HG03565 (cell line): ENCODE measurements around the gene FRMPD4.

Experiments
- ATAC-seq: cut with Tn5 transposase; IDR thresholded peaks from one replicate; pipeline ENCODE4 v1.9.1; 2021; ENCODE audit warnings: mild to moderate bottlenecking, moderate library complexity; ENCODE audit not compliant: unreplicated experiment

The FRMPD4 gene

DNA sequence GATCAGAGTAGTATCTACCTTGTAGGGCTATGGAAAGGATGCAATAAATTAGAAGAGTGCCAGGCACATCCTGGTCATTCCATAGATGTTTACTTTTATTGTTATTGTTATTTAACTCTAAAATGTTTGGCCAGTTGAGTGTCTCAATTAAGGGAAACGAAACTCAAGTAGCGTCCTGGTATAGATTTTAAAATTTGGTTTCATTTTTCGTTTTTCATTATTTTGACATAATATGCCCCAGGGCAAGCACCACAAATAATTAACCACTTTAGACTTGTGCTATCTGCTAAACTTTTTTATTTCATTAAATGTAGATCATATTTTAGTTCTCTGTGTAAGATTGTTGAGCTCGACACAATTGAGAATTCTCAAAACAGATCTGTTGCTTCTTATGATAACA lies 473.2 kb downstream of the FRMPD4 start:
- ATAC-seq: no peak

DNA sequence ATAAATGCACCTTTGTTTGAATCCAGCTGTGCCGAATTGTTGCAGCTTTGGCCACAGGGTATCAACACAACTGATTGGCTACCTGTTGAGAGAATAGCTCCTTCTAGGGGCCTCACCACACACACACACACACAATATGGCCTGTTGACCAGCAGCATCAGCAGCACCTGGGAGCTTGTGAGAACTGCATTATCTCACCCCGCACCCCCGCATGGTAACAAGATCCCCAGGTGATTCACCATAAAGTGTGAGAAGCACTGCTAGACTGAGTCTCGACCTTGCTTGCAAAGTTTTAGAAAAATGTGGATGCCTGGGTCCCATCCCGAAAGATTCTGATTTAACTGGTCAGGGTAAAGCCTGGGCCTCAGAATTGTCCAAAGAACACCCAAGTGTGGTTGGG lies 476.0 kb downstream of the FRMPD4 start:
- no peak for ATAC-seq

DNA sequence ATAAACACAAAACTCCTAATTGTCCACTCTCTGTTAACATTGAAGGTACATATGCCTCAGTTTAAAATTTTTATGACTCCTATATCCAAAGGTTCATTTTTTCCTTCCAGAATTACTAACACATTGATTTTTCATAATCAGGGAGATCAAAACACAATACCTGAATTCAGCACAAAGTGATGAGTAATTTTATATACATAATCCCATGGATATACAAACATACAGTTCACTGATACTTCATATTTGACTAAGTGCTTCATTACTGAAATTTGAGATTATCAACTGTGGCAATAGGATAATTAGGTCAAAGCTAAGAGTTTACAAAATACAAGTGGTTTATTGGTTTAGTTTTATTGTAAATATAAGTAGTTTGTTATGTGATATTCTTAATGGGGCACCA lies 476.8 kb downstream of the FRMPD4 start:
- no peak for ATAC-seq

DNA sequence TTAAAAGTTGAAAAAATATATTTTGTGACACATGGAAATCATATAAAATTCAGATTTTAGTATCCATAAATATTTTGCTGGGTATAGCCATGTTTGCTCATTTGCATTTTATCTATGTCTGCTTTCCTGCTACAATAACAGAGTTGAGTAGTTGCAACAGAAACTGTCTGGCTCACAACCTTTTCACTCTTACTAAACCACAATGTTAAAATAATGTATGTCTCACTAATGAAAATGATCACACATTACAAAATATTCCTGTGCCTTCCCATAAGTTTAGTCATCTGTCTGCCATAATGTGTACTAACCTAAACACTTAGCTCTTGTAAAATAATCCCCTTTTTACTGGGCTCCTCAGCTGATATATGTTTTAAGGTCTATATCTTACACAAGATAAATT lies 479.0 kb downstream of the FRMPD4 start:
- no peak for ATAC-seq

DNA sequence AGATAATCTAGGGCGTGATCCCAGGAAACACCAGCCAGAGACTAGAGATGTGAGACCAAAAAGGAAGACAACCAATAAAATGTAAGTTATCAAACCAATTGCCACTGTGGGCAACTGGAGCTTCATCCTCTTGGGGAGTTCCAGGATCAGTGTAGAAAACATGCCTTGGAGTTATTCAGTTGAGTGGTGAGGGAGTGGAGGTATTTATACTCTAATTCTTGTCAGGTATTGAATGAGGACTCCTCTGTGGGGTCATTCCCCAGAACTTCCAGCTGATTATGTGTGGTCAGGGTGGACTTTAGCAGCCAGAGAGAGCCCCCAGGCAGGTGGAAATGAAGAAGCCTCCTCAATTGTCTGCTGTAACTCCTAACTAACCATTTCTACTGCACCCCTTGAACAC lies 509.0 kb downstream of the FRMPD4 start:
- no peak for ATAC-seq

DNA sequence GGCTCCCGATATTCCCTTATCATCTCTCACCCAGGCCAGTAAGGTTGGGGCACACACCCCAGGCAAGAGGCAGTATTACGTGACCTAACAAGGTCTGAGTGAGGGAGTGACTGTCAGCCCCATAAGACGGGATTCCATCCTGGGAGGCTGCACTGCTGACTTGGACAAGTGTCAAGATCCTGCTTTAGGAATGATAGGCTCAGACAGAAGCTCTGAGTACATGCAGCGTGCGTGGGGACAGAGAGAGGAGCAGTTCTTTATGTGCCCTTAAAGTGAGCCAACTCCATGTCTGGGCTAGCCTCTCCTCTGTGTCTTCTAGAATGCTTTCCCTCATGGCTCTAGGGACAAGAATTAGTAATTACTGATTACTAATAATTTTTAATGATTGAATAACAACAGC lies 510.7 kb downstream of the FRMPD4 start:
- no peak for ATAC-seq

DNA sequence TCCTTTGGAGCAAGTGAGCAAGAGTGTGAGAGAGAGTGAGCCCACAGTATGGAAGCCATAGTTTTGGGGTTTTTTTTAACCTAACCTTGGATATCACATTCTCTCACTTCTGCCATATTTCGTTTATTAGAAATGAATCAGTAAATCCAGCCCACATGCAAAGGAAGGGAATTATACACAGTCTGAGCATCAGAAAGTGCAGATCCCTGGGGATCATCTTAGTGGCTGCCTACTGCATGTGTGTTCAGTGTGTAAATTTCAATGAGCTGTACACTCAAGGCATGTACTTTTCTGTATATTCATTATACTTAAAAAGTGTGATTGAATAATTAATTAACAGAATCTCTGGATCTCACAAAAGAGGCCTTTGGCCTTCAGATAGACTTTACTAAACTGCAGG lies 519.2 kb downstream of the FRMPD4 start:
- no peak for ATAC-seq

DNA sequence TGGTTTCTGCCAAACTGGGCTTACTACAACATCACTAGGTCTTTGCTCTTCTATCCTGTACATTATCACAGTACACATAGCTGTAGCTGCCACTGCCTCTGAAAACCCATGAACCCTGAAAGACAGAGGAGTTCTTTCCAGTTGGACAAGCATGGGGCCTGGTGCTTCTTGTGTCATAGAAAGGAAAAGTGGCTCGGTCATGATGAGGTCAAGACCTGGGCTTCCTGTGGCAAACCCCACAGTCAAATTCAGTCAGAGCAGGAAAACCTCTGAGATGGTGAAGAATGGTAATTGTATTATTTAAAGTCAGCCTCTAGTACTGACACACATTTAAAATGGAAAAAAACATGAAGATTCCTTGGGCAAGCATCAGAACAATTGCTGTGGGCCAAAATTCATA lies 519.6 kb downstream of the FRMPD4 start:
- ATAC-seq: peak; percentile 68

DNA sequence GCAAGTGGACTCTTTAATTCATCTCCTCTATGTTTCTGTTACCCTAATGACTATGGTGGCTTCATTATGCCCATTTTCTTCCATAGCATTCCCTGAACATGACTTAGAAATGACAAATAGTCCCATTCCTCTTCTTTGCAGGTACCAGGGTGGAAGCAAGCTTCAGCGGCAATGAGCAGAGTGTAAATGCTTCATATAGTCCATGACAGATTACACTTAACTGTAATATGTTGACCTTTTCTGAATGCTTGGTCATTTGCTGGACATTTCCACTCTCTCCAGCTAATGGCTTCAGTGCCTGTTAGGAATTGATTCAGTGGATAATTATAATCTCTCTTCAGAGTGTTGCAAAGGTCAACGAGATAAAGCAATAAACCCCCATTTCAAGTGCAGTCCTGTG lies 523.2 kb downstream of the FRMPD4 start:
- ATAC-seq: no peak

DNA sequence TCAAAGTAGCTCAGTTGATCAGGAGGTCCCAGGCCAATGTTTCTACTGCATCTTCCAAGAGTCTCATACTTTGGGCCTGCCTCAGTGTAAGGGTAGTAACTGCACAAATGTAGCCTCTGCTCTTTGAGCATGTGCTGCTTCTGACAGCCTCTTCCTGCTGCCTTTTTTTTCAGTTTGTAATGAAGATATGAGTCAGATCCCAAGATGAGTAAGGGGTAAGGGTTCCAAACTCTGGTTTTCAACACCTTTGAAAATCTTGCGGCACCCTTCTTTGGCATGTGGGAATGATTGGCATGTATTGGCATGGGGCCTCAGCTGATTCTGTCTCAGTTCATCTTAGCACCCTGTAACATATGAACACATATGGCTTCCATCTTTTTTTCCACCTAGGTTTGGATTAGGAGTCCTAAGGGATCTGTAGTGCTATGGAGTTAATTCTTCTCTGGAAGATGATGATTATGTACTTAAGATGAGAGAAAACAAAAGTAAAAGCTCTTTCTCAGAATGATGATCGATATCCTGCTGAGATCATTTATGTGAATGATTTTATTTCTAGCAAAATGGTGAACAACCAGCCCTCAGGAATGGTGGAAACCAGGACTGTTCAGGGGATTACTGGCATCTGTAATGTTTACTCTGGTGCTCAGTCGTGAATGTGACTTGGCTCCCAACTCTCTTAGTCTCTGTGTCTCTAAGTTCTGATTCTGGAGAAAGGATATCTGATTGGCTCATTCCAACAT lies 534.3 kb downstream of the FRMPD4 start:
- ATAC-seq: no peak

DNA sequence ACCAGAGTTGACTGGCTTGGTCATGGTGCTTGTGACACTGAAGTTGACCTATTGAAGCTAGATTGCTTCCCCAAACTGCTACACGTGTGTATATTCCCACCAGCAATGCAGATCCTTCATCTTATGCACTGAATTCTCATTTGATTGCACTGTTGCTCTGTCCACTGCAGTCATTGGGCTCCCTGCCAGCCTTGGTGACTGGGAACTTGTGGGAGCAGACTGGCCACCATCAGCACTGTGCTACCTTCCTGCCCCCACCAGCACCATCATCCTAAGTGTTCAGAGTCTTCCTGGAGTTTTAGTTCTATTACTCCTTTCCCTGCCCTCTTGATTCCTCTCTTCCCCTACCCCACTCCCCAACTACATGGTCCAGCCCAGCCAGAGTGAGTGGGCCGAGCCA lies 535.2 kb downstream of the FRMPD4 start:
- no peak for ATAC-seq

DNA sequence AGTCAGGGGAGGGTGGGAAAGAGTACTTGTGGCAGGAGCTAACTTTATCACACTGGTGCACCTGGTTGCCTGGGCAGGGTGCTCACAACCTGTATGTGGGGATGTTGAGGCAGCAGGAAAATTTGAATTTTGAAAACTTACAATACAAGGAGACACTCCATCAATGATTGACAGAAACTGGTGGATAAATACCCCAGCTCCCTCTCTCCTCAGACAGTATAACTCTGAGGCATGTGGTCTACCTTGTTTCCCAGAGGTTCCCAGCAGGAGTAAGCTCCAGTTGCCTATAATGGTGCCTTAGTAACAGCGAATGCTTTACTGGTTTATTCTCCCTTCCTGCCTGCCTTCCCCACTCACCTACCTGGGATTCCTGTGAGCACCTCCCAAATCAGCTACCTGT lies 541.2 kb downstream of the FRMPD4 start:
- no peak for ATAC-seq

DNA sequence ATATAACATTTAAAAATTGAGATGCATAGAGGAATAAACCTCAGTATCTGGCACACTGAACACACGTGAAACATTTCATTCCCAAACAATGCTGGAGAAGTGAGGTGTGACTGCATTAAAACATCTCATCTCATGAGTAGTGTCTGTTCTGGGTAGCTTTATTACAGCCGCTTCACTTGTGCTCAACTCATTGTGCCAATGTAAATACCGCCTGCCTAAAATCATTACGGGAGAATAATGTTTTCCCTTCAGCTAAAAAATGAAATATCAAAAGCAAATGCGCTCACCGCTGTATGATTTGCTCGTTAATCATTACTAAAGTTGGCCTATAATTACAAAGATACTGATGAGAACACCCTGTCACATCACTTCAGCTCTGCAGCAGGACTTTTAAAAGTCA lies 542.8 kb downstream of the FRMPD4 start:
- ATAC-seq: no peak

DNA sequence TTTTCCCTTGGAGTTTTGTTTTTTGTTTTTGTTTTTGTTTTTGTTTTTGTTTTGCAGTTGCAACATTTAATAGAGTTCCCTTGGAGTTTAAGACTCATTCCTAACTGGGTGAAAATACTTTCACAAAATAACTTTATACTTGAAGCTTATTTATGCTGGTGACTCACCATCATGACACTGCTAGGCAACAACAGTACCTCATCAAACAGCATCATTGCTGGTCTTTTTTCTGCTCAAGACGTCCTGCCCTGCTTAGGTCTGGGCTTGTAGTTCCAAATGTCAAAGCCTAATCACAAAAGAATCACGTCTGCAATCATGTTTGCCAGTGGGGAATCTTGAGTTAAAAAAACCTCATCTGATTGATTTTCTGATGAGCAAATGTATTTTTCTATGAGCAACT lies 547.3 kb downstream of the FRMPD4 start:
- no peak for ATAC-seq

DNA sequence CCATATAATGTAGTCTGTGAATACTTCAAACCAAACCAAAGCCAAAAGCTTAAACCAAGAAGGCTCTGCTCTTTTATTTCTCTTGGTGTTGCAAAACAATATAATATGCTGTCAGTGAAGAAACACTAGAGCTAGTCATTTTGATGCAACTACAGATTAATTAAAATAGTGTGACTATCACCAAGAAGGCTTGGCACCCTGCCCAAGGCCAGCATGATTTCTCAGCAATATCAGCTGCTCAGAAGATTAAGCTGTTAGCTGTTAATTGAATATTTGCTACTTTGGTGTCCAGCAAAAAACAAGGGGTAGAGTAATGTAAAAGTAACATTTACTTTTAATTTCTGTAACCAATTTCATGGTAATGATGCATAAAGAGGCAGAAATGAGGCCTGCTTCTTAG lies 548.1 kb downstream of the FRMPD4 start:
- no peak for ATAC-seq

DNA sequence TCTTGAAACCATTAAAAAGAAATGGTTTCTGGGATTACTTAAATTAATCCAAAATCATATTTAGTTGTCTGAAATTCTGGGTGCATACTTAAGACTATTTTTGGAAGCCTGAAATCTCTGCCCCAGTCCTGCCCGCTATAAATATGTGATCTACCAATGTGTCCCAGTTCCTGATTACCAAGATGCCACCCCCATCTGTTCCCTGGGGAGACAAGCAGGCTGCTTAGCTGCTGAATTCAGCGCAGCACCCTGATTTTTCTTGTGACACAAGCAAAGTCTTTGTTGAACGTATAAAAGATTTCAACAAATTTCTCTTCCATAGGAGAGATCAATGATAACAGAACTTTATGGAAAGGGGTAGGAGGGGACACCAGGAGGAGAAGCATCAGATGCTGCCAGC lies 552.4 kb downstream of the FRMPD4 start:
- ATAC-seq: no peak

DNA sequence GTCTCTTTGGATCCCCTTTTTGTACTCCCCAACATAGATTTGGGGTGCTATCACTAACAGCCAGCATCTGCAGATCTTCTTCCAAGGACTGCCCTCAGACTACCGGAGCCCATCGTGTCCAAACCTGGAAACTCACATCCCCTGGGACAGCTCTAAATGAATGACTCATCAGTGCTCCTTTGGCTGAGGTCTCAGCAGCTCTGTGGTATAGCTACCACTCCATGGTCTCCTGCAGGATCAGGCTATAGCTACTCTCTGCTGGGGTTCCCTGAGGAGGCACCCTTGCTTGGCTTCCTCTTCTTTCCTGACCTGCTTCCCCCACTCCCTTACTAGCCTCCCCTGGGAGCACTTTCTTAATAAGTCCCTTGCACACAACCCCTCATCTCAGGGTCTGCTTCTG lies 555.5 kb downstream of the FRMPD4 start:
- ATAC-seq: no peak

DNA sequence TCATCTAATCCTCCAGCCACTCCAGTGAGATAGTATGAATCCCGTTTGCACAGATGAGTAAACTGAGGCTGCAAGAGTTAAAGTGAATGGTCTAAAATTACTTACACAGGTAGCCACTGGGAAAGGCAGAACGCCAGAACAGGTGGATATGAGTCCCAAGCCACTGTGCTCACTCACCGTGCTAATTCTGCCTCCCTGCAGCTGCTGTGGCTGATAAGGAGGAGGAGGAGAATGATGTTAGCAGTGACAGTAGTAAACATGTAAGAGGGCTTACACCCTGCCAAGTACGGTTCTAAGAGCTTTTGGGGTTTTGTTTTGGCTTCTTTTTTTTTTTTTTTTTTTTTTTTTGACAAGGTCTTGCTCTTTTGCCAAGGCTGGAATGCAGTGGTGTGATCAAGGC lies 562.5 kb downstream of the FRMPD4 start:
- ATAC-seq: no peak

DNA sequence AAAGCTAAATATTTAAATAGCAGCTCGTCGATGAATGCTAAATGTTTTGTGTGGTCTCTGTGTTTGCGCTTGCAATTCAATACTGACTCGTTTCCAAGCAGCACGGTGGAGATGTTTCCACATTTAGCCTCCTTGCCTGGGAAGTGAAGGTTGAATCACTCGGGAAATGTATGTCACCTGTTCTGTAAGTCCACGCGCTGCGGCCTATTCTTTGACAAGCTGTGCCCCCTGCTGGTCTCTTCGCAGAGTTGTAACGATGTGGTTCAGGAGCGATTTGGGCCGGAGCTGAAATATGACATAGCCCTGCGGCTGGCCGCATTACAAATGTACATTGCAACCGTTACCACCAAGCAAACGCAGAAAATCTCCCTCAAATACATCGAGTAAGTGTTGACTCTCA lies 563.4 kb downstream of the FRMPD4 start:
- peak; percentile 53 for ATAC-seq

DNA sequence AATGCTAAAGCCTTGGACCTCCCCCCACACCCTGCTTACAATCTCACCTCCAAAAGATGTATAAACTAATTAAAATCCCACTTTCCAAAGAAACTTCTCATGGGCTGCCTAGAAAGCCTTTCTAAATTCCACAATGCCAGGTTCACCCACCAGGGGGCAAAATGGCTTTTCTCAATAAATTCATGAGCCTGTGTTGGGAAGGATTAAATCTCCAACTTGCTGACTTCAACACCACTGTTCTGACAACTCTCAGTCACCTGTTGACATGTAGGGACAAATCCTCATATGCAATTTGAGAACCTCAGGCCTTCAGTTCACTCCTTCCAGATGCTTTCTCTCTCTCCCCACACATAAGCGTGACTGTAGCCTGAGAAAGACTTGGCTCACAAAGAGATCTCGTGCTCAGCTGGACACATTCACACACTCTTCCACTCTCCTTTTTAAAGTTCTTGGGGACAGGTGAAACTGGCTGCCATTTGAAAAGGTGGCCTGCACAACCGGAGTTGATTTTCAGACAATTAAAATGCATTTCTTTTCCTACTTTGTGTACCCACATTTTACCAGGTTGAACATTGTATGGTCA lies 564.3 kb downstream of the FRMPD4 start:
- ATAC-seq: no peak

DNA sequence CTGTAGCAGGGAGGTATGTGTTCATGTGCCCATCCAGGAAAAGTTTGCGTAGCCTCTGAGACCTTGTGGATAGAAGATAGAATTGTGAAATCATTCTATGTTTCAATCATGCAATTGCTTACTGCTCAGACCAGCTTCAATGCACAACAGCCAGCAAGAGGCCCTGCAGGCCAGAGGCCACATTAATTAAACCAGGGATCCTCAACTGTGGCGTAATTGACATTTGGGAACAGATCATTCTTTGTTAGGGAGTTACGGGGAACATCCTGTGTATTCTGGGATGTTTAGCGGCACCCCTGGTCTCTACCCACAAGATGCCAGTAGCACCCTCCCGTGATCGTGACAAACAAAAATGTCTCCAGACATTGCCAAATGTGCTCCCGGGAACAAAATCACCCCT lies 566.4 kb downstream of the FRMPD4 start:
- ATAC-seq: no peak

DNA sequence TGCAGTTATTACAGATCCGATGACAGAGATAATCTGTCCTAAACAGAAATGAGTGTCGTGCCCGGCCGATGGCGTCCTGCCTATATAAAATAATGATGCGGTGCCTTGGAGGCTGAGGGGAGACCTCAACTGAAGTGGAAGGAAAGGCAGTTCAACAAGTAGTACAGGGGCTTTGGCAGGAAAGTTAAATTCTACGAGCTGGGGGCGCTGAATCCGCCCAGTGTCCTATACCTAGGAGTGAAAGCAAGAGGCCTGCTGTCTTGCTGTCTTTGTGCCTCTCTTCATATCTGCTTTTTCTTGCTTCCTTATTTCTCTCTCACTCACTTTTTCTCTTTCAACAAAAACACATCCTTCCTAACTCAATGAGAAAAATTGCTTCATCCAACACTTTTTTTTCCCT lies 570.8 kb downstream of the FRMPD4 start:
- ATAC-seq: no peak

DNA sequence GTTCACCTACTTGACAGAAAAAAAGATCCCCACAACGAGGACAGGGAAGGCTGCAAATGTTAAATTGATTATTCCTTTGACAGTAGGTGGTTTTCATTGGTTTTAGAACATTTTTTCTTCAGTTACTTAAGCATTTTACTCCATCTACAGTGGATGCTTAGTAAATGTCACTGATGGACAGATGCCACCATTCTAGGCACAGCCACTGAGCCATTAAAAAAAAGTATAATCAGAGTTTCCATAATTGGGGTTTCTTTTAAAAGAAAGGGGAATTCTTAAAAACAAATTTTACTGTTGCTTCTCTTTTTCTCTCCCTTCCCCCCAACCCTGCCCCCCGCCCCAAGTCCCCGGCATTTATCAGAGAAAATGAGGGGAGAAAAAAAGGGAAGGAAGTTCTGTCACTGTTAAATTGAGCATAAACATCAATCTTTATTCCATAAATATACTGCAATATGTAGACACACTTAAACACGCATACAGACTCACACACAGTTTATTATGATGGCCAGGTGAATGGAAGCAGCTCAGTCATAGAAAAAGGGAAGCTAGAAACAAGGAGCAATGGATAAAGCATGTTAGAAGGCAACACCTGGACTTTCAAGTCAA lies 573.3 kb downstream of the FRMPD4 start:
- ATAC-seq: no peak
